Measurements from ENCODE around the gene ZCCHC4.

Gene ZCCHC4

DNA sequence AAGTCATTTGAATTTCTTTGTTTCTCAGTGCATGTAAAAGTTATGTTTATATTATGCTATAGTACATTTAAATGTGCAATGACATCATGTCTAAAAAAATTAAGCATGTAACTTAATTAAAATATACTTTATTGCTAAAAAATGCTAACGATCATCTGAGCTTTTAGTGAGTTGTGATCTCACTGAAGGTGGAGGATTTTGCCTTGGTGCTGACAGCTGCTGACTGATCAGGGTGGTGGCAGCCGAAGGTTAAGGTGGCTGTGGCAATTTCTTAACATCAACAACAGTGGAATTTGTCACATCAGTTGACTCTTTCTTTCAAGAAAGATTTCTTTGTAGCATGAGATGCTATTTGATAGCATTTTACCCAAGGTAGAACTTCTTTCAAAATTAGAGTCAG, 71.1 kb downstream of the ZCCHC4 start:
- no peaks in the 10 kb centered on the region for H3K9me3 ChIP-seq (ENCODE audit: control insufficient read depth, insufficient read depth, low read depth, low read length)
- ChIA-PET CTCF (no interaction called here), POLR2A (no interaction called here)
- peaks cover 9 to 72% of the 10 kb centered on the region in 2 experiments for H3K36me3 ChIP-seq (ENCODE audit: control insufficient read depth in 2 of 2, insufficient read depth in 1 of 2, low read length in 2 of 2)
- H3K27ac ChIP-seq (ENCODE audit: extremely low read depth, low read depth, low read length): no peak overlapping the region
- no peaks in the 10 kb centered on the region for H3K4me1 ChIP-seq (ENCODE audit: control insufficient read depth, insufficient read depth, low read length)
- TF ChIP-seq, protein P1, sequence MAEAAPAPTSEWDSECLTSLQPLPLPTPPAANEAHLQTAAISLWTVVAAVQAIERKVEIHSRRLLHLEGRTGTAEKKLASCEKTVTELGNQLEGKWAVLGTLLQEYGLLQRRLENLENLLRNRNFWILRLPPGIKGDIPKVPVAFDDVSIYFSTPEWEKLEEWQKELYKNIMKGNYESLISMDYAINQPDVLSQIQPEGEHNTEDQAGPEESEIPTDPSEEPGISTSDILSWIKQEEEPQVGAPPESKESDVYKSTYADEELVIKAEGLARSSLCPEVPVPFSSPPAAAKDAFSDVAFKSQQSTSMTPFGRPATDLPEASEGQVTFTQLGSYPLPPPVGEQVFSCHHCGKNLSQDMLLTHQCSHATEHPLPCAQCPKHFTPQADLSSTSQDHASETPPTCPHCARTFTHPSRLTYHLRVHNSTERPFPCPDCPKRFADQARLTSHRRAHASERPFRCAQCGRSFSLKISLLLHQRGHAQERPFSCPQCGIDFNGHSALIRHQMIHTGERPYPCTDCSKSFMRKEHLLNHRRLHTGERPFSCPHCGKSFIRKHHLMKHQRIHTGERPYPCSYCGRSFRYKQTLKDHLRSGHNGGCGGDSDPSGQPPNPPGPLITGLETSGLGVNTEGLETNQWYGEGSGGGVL (tag by site-specific recombination; IDR thresholded peaks at IDR 0.05): no peak
- TF ChIP-seq TRIM28 (IDR thresholded peaks at IDR 0.05; ENCODE audit: borderline replicate concordance, low read length) (no peak), ZNF623 (tag by site-specific recombination; IDR thresholded peaks at IDR 0.05) (no peak), ZNF830 (tag by site-specific recombination; IDR thresholded peaks at IDR 0.05; ENCODE audit: low read depth) (no peak)
- TF ChIP-seq, protein P2, sequence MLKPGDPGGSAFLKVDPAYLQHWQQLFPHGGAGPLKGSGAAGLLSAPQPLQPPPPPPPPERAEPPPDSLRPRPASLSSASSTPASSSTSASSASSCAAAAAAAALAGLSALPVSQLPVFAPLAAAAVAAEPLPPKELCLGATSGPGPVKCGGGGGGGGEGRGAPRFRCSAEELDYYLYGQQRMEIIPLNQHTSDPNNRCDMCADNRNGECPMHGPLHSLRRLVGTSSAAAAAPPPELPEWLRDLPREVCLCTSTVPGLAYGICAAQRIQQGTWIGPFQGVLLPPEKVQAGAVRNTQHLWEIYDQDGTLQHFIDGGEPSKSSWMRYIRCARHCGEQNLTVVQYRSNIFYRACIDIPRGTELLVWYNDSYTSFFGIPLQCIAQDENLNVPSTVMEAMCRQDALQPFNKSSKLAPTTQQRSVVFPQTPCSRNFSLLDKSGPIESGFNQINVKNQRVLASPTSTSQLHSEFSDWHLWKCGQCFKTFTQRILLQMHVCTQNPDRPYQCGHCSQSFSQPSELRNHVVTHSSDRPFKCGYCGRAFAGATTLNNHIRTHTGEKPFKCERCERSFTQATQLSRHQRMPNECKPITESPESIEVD (tag by site-specific recombination; IDR thresholded peaks at IDR 0.05): peak; percentile 48; the same call in 1 of the 2 replicates
- no peak overlapping the region for H3K4me3 ChIP-seq (ENCODE audit: low read depth, low read length)

DNA sequence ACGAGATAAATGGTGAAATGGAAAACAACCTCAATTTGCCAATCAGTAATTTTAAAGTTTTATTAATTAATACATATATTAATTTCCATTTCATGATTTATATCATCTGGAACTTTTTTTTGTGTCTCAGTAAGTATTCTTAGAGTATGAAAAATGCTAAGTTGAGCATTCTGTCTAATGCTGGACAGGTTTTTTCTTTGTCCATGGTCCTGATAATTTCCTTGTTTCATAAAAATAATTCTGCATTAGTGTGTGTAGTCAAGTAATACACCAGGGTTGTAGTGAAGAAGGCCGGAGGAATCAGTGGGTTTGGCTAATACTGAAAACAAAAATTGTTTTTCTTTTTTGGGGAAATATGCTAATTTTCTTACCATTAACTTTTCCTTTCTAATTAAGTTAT, 74.4 kb downstream of the ZCCHC4 start:
- ChIA-PET POLR2A (no interaction called here), CTCF (interaction anchor here (0.6 kb wide), 1 partner anchor 282 kb away, joined by 3 read pairs; no protein-coding TSS in a partner anchor)
- Histone ChIP-seq H3K4me1 (ENCODE audit: control insufficient read depth, insufficient read depth, low read length) (no peaks in the 10 kb centered on the region), H3K9me3 (ENCODE audit: control insufficient read depth, insufficient read depth, low read depth, low read length) (no peaks in the 10 kb centered on the region), H3K4me3 (ENCODE audit: low read depth, low read length) (no peak overlapping the region), H3K27ac (ENCODE audit: extremely low read depth, low read depth, low read length) (no peak overlapping the region), H3K36me3 (ENCODE audit: control insufficient read depth in 2 of 2, insufficient read depth in 1 of 2, low read length in 2 of 2) (peaks cover 6 to 63% of the 10 kb centered on the region in 2 experiments)
- TF ChIP-seq, protein P3, sequence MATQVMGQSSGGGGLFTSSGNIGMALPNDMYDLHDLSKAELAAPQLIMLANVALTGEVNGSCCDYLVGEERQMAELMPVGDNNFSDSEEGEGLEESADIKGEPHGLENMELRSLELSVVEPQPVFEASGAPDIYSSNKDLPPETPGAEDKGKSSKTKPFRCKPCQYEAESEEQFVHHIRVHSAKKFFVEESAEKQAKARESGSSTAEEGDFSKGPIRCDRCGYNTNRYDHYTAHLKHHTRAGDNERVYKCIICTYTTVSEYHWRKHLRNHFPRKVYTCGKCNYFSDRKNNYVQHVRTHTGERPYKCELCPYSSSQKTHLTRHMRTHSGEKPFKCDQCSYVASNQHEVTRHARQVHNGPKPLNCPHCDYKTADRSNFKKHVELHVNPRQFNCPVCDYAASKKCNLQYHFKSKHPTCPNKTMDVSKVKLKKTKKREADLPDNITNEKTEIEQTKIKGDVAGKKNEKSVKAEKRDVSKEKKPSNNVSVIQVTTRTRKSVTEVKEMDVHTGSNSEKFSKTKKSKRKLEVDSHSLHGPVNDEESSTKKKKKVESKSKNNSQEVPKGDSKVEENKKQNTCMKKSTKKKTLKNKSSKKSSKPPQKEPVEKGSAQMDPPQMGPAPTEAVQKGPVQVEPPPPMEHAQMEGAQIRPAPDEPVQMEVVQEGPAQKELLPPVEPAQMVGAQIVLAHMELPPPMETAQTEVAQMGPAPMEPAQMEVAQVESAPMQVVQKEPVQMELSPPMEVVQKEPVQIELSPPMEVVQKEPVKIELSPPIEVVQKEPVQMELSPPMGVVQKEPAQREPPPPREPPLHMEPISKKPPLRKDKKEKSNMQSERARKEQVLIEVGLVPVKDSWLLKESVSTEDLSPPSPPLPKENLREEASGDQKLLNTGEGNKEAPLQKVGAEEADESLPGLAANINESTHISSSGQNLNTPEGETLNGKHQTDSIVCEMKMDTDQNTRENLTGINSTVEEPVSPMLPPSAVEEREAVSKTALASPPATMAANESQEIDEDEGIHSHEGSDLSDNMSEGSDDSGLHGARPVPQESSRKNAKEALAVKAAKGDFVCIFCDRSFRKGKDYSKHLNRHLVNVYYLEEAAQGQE (tag by site-specific recombination; IDR thresholded peaks at IDR 0.05): peak; percentile 86
- TF ChIP-seq, protein P4, sequence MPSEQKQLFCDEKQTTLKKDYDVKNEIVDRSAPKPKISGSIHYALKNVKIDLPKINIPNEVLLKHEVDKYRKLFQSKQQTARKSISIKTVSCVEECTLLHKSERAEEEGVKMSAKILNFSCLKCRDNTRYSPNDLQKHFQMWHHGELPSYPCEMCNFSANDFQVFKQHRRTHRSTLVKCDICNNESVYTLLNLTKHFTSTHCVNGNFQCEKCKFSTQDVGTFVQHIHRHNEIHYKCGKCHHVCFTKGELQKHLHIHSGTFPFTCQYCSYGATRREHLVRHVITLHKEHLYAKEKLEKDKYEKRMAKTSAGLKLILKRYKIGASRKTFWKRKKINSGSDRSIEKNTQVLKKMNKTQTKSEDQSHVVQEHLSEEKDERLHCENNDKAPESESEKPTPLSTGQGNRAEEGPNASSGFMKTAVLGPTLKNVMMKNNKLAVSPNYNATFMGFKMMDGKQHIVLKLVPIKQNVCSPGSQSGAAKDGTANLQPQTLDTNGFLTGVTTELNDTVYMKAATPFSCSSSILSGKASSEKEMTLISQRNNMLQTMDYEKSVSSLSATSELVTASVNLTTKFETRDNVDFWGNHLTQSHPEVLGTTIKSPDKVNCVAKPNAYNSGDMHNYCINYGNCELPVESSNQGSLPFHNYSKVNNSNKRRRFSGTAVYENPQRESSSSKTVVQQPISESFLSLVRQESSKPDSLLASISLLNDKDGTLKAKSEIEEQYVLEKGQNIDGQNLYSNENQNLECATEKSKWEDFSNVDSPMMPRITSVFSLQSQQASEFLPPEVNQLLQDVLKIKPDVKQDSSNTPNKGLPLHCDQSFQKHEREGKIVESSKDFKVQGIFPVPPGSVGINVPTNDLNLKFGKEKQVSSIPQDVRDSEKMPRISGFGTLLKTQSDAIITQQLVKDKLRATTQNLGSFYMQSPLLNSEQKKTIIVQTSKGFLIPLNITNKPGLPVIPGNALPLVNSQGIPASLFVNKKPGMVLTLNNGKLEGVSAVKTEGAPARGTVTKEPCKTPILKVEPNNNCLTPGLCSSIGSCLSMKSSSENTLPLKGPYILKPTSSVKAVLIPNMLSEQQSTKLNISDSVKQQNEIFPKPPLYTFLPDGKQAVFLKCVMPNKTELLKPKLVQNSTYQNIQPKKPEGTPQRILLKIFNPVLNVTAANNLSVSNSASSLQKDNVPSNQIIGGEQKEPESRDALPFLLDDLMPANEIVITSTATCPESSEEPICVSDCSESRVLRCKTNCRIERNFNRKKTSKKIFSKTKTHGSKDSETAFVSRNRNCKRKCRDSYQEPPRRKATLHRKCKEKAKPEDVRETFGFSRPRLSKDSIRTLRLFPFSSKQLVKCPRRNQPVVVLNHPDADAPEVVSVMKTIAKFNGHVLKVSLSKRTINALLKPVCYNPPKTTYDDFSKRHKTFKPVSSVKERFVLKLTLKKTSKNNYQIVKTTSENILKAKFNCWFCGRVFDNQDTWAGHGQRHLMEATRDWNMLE (tag by site-specific recombination; conservative IDR thresholded peaks at IDR 0.05; ENCODE audit: low read depth): no peak

DNA sequence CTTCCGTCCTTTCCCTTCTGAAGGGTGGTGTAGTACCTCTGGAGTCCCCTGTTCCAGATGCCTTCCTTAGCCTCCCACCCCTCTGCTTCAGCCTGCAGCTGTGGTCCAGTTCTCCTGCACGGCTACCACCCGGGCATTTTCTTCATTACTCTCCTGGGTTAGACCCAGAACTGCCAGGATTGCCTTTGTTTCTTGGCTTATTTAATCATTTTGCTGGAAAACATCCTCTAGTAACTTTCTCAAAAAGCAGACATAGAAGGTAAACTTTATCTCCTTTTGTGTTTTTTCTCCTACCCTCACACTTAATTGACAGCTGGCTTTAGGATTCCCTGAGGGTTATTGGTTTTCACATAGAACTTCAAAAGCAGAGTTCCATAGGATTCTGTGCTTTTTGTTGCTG, 84.7 kb downstream of the ZCCHC4 start:
- no peak overlapping the region for H3K27ac ChIP-seq (ENCODE audit: extremely low read depth, low read depth, low read length)
- TF ChIP-seq EGR2 (tag by site-specific recombination; IDR thresholded peaks at IDR 0.05; ENCODE audit: low read depth) (no peak), ZNF624 (tag by site-specific recombination; IDR thresholded peaks at IDR 0.05) (0 out of 2 replicates have a peak, but pooled peaks have one; percentile 58), KLF8 (tag by site-specific recombination; IDR thresholded peaks at IDR 0.05) (no peak), ZSCAN23 (tag by site-specific recombination; IDR thresholded peaks at IDR 0.05) (no peak), SETDB1 (IDR thresholded peaks at IDR 0.05; ENCODE audit: insufficient read length, low read length) (peak; percentile 69)
- H3K36me3 ChIP-seq (ENCODE audit: control insufficient read depth in 2 of 2, insufficient read depth in 1 of 2, low read length in 2 of 2): peaks cover 3 to 86% of the 10 kb centered on the region in 2 experiments
- H3K9me3 ChIP-seq (ENCODE audit: control insufficient read depth, insufficient read depth, low read depth, low read length): no peaks in the 10 kb centered on the region
- no peaks in the 10 kb centered on the region for H3K4me1 ChIP-seq (ENCODE audit: control insufficient read depth, insufficient read depth, low read length)
- ChIA-PET POLR2A (no interaction called here), CTCF (interaction anchor here (0.7 kb wide), 1 partner anchor 18 kb away, joined by 3 read pairs; no protein-coding TSS in a partner anchor)
- H3K4me3 ChIP-seq (ENCODE audit: low read depth, low read length): no peak overlapping the region
